Hepatocyte (in vitro differentiated cells): ENCODE data around the gene SMIM7. TPM values are rescaled to one million over a fixed set of nuclear protein-coding genes. Genes with fewer than 3 reads are reported as not detected.
A peak's percentile ranks its signal among the peaks of the same experiment; 100 is the strongest.

Experiments
- DNase-seq: peaks from one replicate; pipeline ENCODE4 v3.0.0-alpha.2; 2016; ENCODE audit warnings: low spot score
- H2AFZ ChIP-seq: fragments of 200-600 bp; sonication (generic); 2 replicates; pipeline ENCODE4 v1.6.0; 2016; ENCODE audit warnings: antibody characterized with exemption, mild to moderate bottlenecking
- H3K27ac ChIP-seq: fragments of 200-600 bp; sonication (generic); 2 replicates; pipeline ENCODE4 v1.5.1; 2016; ENCODE audit warnings: mild to moderate bottlenecking
- H3K27me3 ChIP-seq: fragments of 200-600 bp; sonication (generic); 2 replicates; pipeline ENCODE4 v1.6.1; 2016
- H3K36me3 ChIP-seq: fragments of 200-600 bp; sonication (generic); replicated peaks from 2 replicates; pipeline ENCODE4 v1.5.1; 2016; ENCODE audit warnings: low read depth; ENCODE audit not compliant: insufficient read depth
- H3K4me1 ChIP-seq: fragments of 200-600 bp; sonication (generic); 2 replicates; pipeline ENCODE4 v1.5.1; 2016; ENCODE audit warnings: mild to moderate bottlenecking, moderate library complexity; ENCODE audit not compliant: insufficient read depth
- H3K4me2 ChIP-seq: fragments of 200-600 bp; sonication (generic); 2 replicates; pipeline ENCODE4 v1.6.0; 2016
- H3K4me3 ChIP-seq: fragments of 200-600 bp; sonication (generic); 2 replicates; pipeline ENCODE4 v1.5.1; 2016; ENCODE audit warnings: mild to moderate bottlenecking
- H3K79me2 ChIP-seq: fragments of 200-600 bp; sonication (generic); 2 replicates; pipeline ENCODE4 v1.6.0; 2017; ENCODE audit warnings: mild to moderate bottlenecking
- H3K9me2 ChIP-seq: fragments of 200-600 bp; sonication (generic); replicated peaks from 2 replicates; pipeline ENCODE4 v1.6.0; 2017; ENCODE audit warnings: mild to moderate bottlenecking; ENCODE audit not compliant: insufficient read depth
- H3K9me3 ChIP-seq: fragments of 200-600 bp; sonication (generic); 2 replicates; pipeline ENCODE4 v1.5.1; 2016; ENCODE audit warnings: low read depth, mild to moderate bottlenecking
- H4K20me1 ChIP-seq: fragments of 200-600 bp; sonication (generic); 2 replicates; pipeline ENCODE4 v1.6.0; 2016; ENCODE audit warnings: mild to moderate bottlenecking; ENCODE audit not compliant: insufficient read depth, poor library complexity, severe bottlenecking
- EZH2 ChIP-seq: fragments of 200-600 bp; sonication (generic); IDR thresholded peaks from 2 replicates; pipeline ENCODE4 v1.6.1; 2016; ENCODE audit warnings: antibody characterized with exemption, mild to moderate bottlenecking, borderline replicate concordance
- EZH2phosphoT487 ChIP-seq: fragments of 200-600 bp; sonication (generic); IDR thresholded peaks from one replicate; pipeline ENCODE4 v1.6.1; 2018; ENCODE audit warnings: antibody characterized with exemption, mild to moderate bottlenecking, low read depth, moderate library complexity; ENCODE audit not compliant: unreplicated experiment, severe bottlenecking
- WGBS: methylation state at CpG from one replicate; pipeline ENCODE4 v1.1.6; 2016; ENCODE audit warnings: low lambda C conversion rate; ENCODE audit errors: missing lambda C conversion rate; 5-methylcytosine and 5-hydroxymethylcytosine counted together
- polyA plus RNA-seq: library from polyadenylated mRNA; unstranded; fragments of >200 nt; fragmentation: Nextera tagmentation; extraction: Ambion mirVana; gene quantifications from 2 replicates; pipeline ENCODE4 v1.2.1, GENCODE V29; 2016
- total RNA-seq: library from RNA; depleted of rRNA; stranded (reverse); fragments of >200 nt; gene quantifications from 2 replicates; pipeline ENCODE4 v1.2.3, GENCODE V29; 2014
- TF ChIP-seq, protein P1 (sequence below): fragments of 200-600 bp; sonication (generic); IDR thresholded peaks from 2 replicates; pipeline ENCODE4 v1.5.1; 2016; ENCODE audit warnings: antibody characterized with exemption, mild to moderate bottlenecking; ENCODE audit not compliant: poor library complexity

SMIM7 gene
- total RNA-seq = 141 and 154 TPM in 2 replicates
- polyA plus RNA-seq = 99.2 and 105 TPM in 2 replicates

GRCh38 chr19:16659832-16660708 lies at the start of gene SMIM7:
Gene SMIM7, minus strand, starts transcription at chr19:16660144. Its CDS starts 34 bp downstream, at chr19:16660110.
- TF ChIP-seq EZH2 (no peak), EZH2phosphoT487 (no peak)
- TF ChIP-seq, protein P1, sequence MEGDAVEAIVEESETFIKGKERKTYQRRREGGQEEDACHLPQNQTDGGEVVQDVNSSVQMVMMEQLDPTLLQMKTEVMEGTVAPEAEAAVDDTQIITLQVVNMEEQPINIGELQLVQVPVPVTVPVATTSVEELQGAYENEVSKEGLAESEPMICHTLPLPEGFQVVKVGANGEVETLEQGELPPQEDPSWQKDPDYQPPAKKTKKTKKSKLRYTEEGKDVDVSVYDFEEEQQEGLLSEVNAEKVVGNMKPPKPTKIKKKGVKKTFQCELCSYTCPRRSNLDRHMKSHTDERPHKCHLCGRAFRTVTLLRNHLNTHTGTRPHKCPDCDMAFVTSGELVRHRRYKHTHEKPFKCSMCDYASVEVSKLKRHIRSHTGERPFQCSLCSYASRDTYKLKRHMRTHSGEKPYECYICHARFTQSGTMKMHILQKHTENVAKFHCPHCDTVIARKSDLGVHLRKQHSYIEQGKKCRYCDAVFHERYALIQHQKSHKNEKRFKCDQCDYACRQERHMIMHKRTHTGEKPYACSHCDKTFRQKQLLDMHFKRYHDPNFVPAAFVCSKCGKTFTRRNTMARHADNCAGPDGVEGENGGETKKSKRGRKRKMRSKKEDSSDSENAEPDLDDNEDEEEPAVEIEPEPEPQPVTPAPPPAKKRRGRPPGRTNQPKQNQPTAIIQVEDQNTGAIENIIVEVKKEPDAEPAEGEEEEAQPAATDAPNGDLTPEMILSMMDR = peak; percentile 25
- H3K4me1 ChIP-seq = peaks cover 10% of the 10 kb centered on the region

DNA sequence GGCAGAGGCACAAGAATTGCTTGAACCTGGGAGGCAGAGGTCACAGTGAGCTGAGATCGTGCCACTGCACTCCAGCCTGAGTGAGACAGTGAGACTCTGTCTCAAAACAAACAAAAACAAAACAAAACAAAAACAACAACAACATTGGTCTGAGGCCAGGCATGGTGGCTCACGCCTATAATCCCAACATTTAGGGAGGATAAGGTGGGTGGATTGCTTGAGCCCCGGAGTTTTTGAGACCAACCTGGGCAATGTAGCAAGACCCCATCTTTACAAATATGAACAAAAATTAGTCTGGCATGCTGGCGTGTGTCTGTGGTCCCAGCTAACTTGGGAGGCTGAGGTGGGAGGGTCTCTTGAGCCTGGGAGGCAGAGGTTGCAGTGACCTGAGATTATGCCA lies 43.7 kb upstream of the SMIM7 start:
- H2AFZ ChIP-seq = no peak overlapping the region
- H3K36me3 ChIP-seq = no peaks in the 10 kb centered on the region
- TF ChIP-seq EZH2 = no peak
- TF ChIP-seq EZH2phosphoT487 = no peak
- TF ChIP-seq, protein P1 = no peak
- no peaks in the 10 kb centered on the region for H3K79me2 ChIP-seq
- WGBS = 87% methylated on average over 4 of the region's 4 CpGs
- no peaks in the 10 kb centered on the region for H4K20me1 ChIP-seq
- no peaks in the 10 kb centered on the region for H3K9me3 ChIP-seq
- no peaks in the 10 kb centered on the region for H3K27me3 ChIP-seq
- H3K27ac ChIP-seq = no peak overlapping the region
- no peak overlapping the region for H3K4me2 ChIP-seq
- no peaks in the 10 kb centered on the region for H3K9me2 ChIP-seq
- DNase-seq = no peak
- no peak overlapping the region for H3K4me3 ChIP-seq
- H3K4me1 ChIP-seq = no peaks in the 10 kb centered on the region

More at GRCh38 chr19:16659832-16660708, at the start of gene SMIM7:
- peak within 1 kb of the TSS; percentile 93 for H3K4me2 ChIP-seq
- peak; percentile 99 for DNase-seq
- no peaks in the 10 kb centered on the region for H3K9me2 ChIP-seq
- peak within 1 kb of the TSS; percentile 56 for H3K4me3 ChIP-seq
- H3K27ac ChIP-seq = peak within 1 kb of the TSS; percentile 94
- no peaks in the 10 kb centered on the region for H3K36me3 ChIP-seq
- H2AFZ ChIP-seq = peak within 1 kb of the TSS; percentile 81
- peaks cover 42% of the 10 kb centered on the region for H3K79me2 ChIP-seq
- peaks cover 27% of the 10 kb centered on the region for H4K20me1 ChIP-seq
- WGBS = 1% methylated on average over 53 of the region's 60 CpGs
- no peaks in the 10 kb centered on the region for H3K9me3 ChIP-seq
- no peaks in the 10 kb centered on the region for H3K27me3 ChIP-seq

GRCh38 chr19:16702123-16702522 lies 42.2 kb upstream of the SMIM7 start:
- Histone ChIP-seq H3K9me2 (no peaks in the 10 kb centered on the region), H3K4me3 (no peak overlapping the region), H3K4me2 (no peak overlapping the region), H3K9me3 (no peaks in the 10 kb centered on the region), H3K79me2 (no peaks in the 10 kb centered on the region), H3K27me3 (no peaks in the 10 kb centered on the region), H2AFZ (no peak overlapping the region), H3K4me1 (no peaks in the 10 kb centered on the region), H3K27ac (no peak overlapping the region), H4K20me1 (no peaks in the 10 kb centered on the region), H3K36me3 (no peaks in the 10 kb centered on the region)
- WGBS = 48% methylated on average over 6 of the region's 6 CpGs
- peak; percentile 23 for DNase-seq
- TF ChIP-seq EZH2phosphoT487 (no peak), EZH2 (no peak)
- TF ChIP-seq, protein P1 = no peak
